PC-9 (cell line): ENCODE measurements around the gene KRT14. TPM values are rescaled to one million over a fixed set of nuclear protein-coding genes. Genes with fewer than 3 reads are reported as not detected.
A peak's percentile ranks its signal among the peaks of the same experiment; 100 is the strongest.

Experiments used
- BruUV-seq: library from RNA; stranded (reverse); fragments of 400-500 nt; replicated peaks from 2 replicates; lab custom pipeline; 2021; lab: Mats Ljungman, UMichigan
- CTCF ChIA-PET: fragments of 300-600 bp; sonication (Branson Sonifier 250); formaldehyde crosslinking; loops from one replicate; lab custom pipeline; 2022; ENCODE audit warnings: antibody characterized with exemption; lab: Charles Lee
- POLR2A ChIA-PET: fragments of 300-600 bp; sonication (Branson Sonifier 250); formaldehyde crosslinking; loops from one replicate; lab custom pipeline; 2022; ENCODE audit warnings: antibody characterized with exemption; ENCODE audit not compliant: unreplicated experiment; lab: Charles Lee
- DNase-seq, 2 experiments: peaks; one replicate each; pipeline versions ENCODE4 v3.0.0 to v3.0.0-alpha.2; 2015 to 2022; ENCODE audit warnings: mixed read lengths in 1 of 2
- H2AFZ ChIP-seq: fragments of 200-600 bp; sonication (generic); 2 replicates; pipeline ENCODE4 v1.8.1; 2017; ENCODE audit warnings: antibody characterized with exemption
- H3F3A ChIP-seq: fragments of 200-600 bp; sonication (generic); 2 replicates; pipeline ENCODE4 v1.8.1; 2017; ENCODE audit warnings: antibody characterized with exemption, mild to moderate bottlenecking, low read depth; ENCODE audit not compliant: insufficient read depth
- H3K27ac ChIP-seq: fragments of 200-600 bp; sonication (generic); 2 replicates; pipeline ENCODE4 v1.6.1; 2016; ENCODE audit warnings: mixed run types
- H3K27me3 ChIP-seq: fragments of 200-600 bp; sonication (generic); 2 replicates; pipeline ENCODE4 v1.6.1; 2016; ENCODE audit warnings: low read depth, mixed run types; ENCODE audit not compliant: insufficient read depth
- H3K36me3 ChIP-seq: fragments of 200-600 bp; sonication (generic); 2 replicates; pipeline ENCODE4 v1.6.1; 2016; ENCODE audit warnings: low read depth, mixed run types
- H3K4me1 ChIP-seq: fragments of 200-600 bp; sonication (generic); replicated peaks from 2 replicates; pipeline ENCODE4 v1.6.1; 2016; ENCODE audit warnings: mixed run types; ENCODE audit not compliant: insufficient read depth
- H3K4me2 ChIP-seq: fragments of 200-600 bp; sonication (generic); 2 replicates; pipeline ENCODE4 v1.6.1; 2017; ENCODE audit warnings: mixed run types
- H3K4me3 ChIP-seq: fragments of 200-600 bp; sonication (generic); 2 replicates; pipeline ENCODE4 v1.6.1; 2016; ENCODE audit warnings: mixed run types
- H3K79me2 ChIP-seq: fragments of 200-600 bp; sonication (generic); 2 replicates; pipeline ENCODE4 v1.6.1; 2017; ENCODE audit warnings: low read depth, mixed run types
- H3K9me2 ChIP-seq: fragments of 200-600 bp; sonication (generic); 2 replicates; pipeline ENCODE4 v1.8.1; 2017; ENCODE audit warnings: mild to moderate bottlenecking; ENCODE audit not compliant: insufficient read depth
- H3K9me3 ChIP-seq: fragments of 200-600 bp; sonication (generic); 2 replicates; pipeline ENCODE4 v1.8.1; 2016; ENCODE audit warnings: low read depth; ENCODE audit not compliant: insufficient read depth
- H4K20me1 ChIP-seq: fragments of 200-600 bp; sonication (generic); 2 replicates; pipeline ENCODE4 v1.8.1; 2017; ENCODE audit not compliant: insufficient read depth
- EZH2 ChIP-seq: fragments of 200-600 bp; sonication (generic); IDR thresholded peaks from 2 replicates; pipeline ENCODE4 v1.8.0; 2017; ENCODE audit warnings: antibody characterized with exemption, low read depth
- intact Hi-C: fragments of 100-400 bp; cut with micrococcal nuclease; formaldehyde crosslinking; loops from one replicate; pipeline ENCODE4 v1.10.0; 2022; ENCODE audit not compliant: unreplicated experiment
- total RNA-seq: library from RNA; stranded (reverse); gene quantifications from 2 replicates; pipeline ENCODE4 v1.2.3, GENCODE V29; 2021
- TF ChIP-seq, protein P1 (sequence below): fragments of 200-600 bp; sonication (generic); conservative IDR thresholded peaks from 2 replicates; pipeline ENCODE4 v1.6.1; 2017; ENCODE audit warnings: mixed run types, antibody characterized with exemption, mild to moderate bottlenecking, moderate library complexity

Gene KRT14
- total RNA-seq, 1 experiment from 2014 or later: 2.2 TPM

DNA sequence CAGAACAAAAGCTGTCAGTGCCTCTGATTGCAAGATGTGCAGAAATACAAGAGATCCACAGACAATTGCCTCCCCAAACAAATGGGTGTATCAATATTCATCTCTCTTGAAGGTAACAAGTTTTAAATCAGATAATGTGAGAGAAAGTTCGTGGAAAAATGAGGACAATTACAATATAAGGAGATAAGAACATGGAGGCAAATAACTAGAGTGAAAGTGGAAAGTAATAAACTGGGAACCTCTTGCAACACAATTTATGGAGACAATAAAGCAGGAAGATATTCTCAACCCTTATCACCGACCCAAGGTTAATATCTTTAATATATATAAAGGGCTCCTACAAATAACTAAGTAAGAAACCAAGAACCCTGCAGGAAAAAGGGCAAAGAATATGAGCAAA, 44.3 kb downstream of the KRT14 start:
- ChIA-PET CTCF (no interaction called here), POLR2A (interaction anchor here (0.5 kb wide), 1 partner anchor 16 kb away, joined by 3 read pairs; no protein-coding TSS in a partner anchor)
- Histone ChIP-seq H4K20me1 (no peaks in the 10 kb centered on the region), H3K27me3 (no peaks in the 10 kb centered on the region), H3K9me3 (no peaks in the 10 kb centered on the region), H3K4me2 (0 out of 2 replicates have a peak overlapping the region, but pooled peaks have one; percentile 17), H3K9me2 (no peaks in the 10 kb centered on the region), H3K4me3 (no peak overlapping the region), H3F3A (peaks cover 57% of the 10 kb centered on the region), H2AFZ (no peak overlapping the region), H3K36me3 (no peaks in the 10 kb centered on the region), H3K27ac (no peak overlapping the region), H3K4me1 (peaks cover 75% of the 10 kb centered on the region), H3K79me2 (peaks cover 15% of the 10 kb centered on the region)
- TF ChIP-seq, protein P1, sequence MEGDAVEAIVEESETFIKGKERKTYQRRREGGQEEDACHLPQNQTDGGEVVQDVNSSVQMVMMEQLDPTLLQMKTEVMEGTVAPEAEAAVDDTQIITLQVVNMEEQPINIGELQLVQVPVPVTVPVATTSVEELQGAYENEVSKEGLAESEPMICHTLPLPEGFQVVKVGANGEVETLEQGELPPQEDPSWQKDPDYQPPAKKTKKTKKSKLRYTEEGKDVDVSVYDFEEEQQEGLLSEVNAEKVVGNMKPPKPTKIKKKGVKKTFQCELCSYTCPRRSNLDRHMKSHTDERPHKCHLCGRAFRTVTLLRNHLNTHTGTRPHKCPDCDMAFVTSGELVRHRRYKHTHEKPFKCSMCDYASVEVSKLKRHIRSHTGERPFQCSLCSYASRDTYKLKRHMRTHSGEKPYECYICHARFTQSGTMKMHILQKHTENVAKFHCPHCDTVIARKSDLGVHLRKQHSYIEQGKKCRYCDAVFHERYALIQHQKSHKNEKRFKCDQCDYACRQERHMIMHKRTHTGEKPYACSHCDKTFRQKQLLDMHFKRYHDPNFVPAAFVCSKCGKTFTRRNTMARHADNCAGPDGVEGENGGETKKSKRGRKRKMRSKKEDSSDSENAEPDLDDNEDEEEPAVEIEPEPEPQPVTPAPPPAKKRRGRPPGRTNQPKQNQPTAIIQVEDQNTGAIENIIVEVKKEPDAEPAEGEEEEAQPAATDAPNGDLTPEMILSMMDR: no peak
- no peak for TF ChIP-seq EZH2
- DNase-seq: no peak
- no TSS peak for BruUV-seq
- intact Hi-C loops: loop anchor here (10.0 kb wide), 1 partner anchor 478 kb away; the partner anchor contains the start of genes KRTAP2-3 and KRTAP2-4

DNA sequence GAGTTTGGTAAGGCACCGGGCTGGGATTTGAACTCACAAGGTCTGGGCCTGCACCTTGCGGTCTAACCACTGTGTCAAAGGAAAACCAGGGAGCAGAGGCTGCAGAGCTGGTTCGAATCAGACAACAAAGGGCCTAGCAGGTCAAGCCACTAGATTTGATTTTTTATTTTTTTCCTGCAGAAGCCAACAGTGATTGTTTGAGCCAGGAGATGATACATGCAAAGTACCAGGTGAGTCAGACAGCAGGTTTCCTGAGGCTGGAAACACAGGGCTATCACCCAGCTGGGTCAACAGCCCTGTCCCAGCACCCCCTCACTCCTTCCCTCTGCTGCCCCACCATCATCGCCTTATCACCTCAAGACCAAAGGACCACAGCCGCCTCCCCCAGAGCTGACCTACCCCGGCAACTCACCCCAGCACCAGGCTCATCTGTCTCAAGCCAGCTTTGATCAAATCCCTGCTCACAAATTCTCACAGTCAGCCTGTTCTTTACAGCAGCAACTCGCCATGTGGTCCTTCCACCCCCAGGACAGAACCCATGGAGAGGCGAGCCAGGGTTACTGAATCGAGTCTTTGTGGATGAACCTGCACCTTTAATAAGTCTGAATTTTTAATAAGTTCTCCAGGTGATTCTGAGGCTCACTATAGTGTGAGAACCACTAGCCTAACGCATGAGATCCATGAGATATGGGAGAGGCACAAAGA, 45.6 kb downstream of the KRT14 start:
- H3K4me3 ChIP-seq: no peak overlapping the region
- intact Hi-C loops: loop anchor here (10.0 kb wide), 1 partner anchor 476 kb away; the partner anchor contains the start of genes KRTAP2-3 and KRTAP2-4
- ChIA-PET POLR2A (interaction anchor here (0.7 to 1.9 kb wide), 5 partner anchors 11 to 150 kb away, joined by 3 to 14 read pairs (median 4); partner anchors contain the start of gene KRT19), CTCF (interaction anchor here (1.0 to 1.2 kb wide), 2 partner anchors 8 to 11 kb away, joined by 3 read pairs; no protein-coding TSS in a partner anchor)
- peak overlapping the region; percentile 49 for H3K4me2 ChIP-seq
- no peak overlapping the region for H2AFZ ChIP-seq
- peaks cover 77% of the 10 kb centered on the region for H3K4me1 ChIP-seq
- H3K9me3 ChIP-seq: no peaks in the 10 kb centered on the region
- no TSS peak for BruUV-seq
- no peaks in the 10 kb centered on the region for H4K20me1 ChIP-seq
- peak overlapping the region; percentile 57 for H3K27ac ChIP-seq
- DNase-seq: peak in 1 of 2 experiments; percentile 87
- H3K27me3 ChIP-seq: no peaks in the 10 kb centered on the region
- H3K36me3 ChIP-seq: no peaks in the 10 kb centered on the region
- no peak for TF ChIP-seq EZH2
- TF ChIP-seq, protein P1: no peak
- no peaks in the 10 kb centered on the region for H3K9me2 ChIP-seq
- peaks cover 57% of the 10 kb centered on the region for H3F3A ChIP-seq
- peaks cover 7% of the 10 kb centered on the region; the same call in 1 of the 2 replicates for H3K79me2 ChIP-seq

DNA sequence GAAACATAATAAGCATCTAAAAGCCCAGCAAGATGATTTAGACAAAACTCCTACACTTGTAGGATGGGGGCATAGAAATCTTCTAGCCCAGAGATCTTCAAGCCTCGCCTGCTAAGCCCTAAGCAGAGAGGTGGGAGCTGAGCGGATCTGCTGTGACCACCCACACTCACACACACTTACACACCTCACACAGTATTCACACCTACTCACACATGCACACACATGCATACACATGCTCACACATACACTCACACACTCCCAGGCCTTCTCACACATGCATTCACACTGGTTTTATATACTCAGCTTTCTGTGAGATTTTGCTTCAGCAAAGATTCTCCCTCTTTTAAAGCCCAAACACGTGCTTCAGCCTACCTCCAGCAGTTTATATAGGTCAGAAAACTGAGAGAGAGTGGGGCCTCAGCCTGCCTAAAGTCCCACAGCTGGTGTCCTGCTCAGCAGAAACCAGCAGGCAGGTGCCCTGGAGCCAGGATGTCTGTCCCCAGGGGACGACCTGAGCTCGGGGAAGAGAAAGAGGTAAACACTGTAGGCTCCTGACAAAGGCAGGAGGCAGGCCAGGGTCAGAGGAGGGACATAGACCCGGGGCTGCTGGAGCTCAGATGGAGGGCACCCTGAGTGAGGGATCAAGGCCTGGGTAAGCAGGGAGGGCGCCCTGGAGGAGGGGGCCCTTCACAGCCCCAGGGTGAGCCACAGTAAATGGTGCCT, 46.6 kb downstream of the KRT14 start:
- intact Hi-C loops: loop anchor here (10.0 kb wide), 1 partner anchor 475 kb away; the partner anchor contains the start of genes KRTAP2-3 and KRTAP2-4
- no TSS peak for BruUV-seq
- Histone ChIP-seq H3K27me3 (no peaks in the 10 kb centered on the region), H3K4me3 (no peak overlapping the region), H3K27ac (peak overlapping the region; percentile 57), H3K9me2 (no peaks in the 10 kb centered on the region), H2AFZ (no peak overlapping the region), H4K20me1 (no peaks in the 10 kb centered on the region), H3K79me2 (peaks cover 7% of the 10 kb centered on the region; the same call in 1 of the 2 replicates), H3K4me1 (peaks cover 86% of the 10 kb centered on the region), H3K9me3 (no peaks in the 10 kb centered on the region), H3K4me2 (peak overlapping the region; percentile 49), H3K36me3 (no peaks in the 10 kb centered on the region), H3F3A (peaks cover 65% of the 10 kb centered on the region)
- ChIA-PET CTCF (interaction anchor here (1.2 kb wide), 1 partner anchor 9 kb away, joined by 3 read pairs; no protein-coding TSS in a partner anchor), POLR2A (interaction anchor here (1.0 to 1.9 kb wide), 2 partner anchors 10 to 18 kb away, joined by 3 to 8 read pairs; no protein-coding TSS in a partner anchor)
- no peak for TF ChIP-seq EZH2
- TF ChIP-seq, protein P1: no peak
- DNase-seq: no peak
